Hematopoietic multipotent progenitor cell treated with erythropoietin and hydrocortisone succinate and interleukin-3 and kit ligand, for 17 days (in vitro differentiated cells): ENCODE measurements around the gene COL4A3.

Source experiments
- DNase-seq: peaks from one replicate; pipeline ENCODE4 v3.0.0-alpha.2; 2015; ENCODE audit warnings: low spot score

The COL4A3 gene

GRCh38 chr2:227163998-227164762, at the start of gene COL4A3, which contains the start of gene COL4A4:
Gene COL4A3 (plus strand): TSS chr2:227164624. CDS start chr2:227164727, 103 bp downstream.
Gene COL4A4 (minus strand): TSS chr2:227164205. CDS start chr2:227147483, 16,722 bp downstream.
- no peak for DNase-seq

GRCh38 chr2:227115761-227116160, 48.7 kb upstream of the COL4A3 start:
- DNase-seq, result no peak

- no peak for DNase-seq
These were observed 47.4 kb upstream of the COL4A3 start for GRCh38 chr2:227117027-227117426.

GRCh38 chr2:227117852-227118251, 46.6 kb upstream of the COL4A3 start:
- no peak for DNase-seq

GRCh38 chr2:227118353-227118752, 46.1 kb upstream of the COL4A3 start:
- DNase-seq, result no peak

- DNase-seq, result no peak
These were observed 40.7 kb upstream of the COL4A3 start for GRCh38 chr2:227123697-227124096.

GRCh38 chr2:227124811-227125210, 39.6 kb upstream of the COL4A3 start:
- no peak for DNase-seq

GRCh38 chr2:227125506-227125905, 38.9 kb upstream of the COL4A3 start:
- no peak for DNase-seq

- DNase-seq, result no peak
These were observed 37.2 kb upstream of the COL4A3 start for GRCh38 chr2:227127201-227127600.

- DNase-seq, result no peak
These were observed 33.8 kb upstream of the COL4A3 start for GRCh38 chr2:227130636-227131035.

GRCh38 chr2:227132986-227133385, 31.4 kb upstream of the COL4A3 start:
- no peak for DNase-seq

- DNase-seq, result no peak
These were observed 29.8 kb upstream of the COL4A3 start for GRCh38 chr2:227134591-227134990.

GRCh38 chr2:227141301-227141700, 23.1 kb upstream of the COL4A3 start:
- DNase-seq, result no peak

GRCh38 chr2:227143895-227144294, 20.5 kb upstream of the COL4A3 start:
- DNase-seq, result no peak

GRCh38 chr2:227146456-227146855, 18.0 kb upstream of the COL4A3 start:
- no peak for DNase-seq

- no peak for DNase-seq
These were observed 17.4 kb upstream of the COL4A3 start for GRCh38 chr2:227147023-227147422.

- no peak for DNase-seq
These were observed 16.3 kb upstream of the COL4A3 start for GRCh38 chr2:227148106-227148505.

- no peak for DNase-seq
These were observed 14.0 kb upstream of the COL4A3 start for GRCh38 chr2:227150222-227150936.

- no peak for DNase-seq
These were observed 12.2 kb upstream of the COL4A3 start for GRCh38 chr2:227152093-227152766.

GRCh38 chr2:227153307-227153706, 11.1 kb upstream of the COL4A3 start:
- DNase-seq, result no peak

GRCh38 chr2:227153758-227154486, 10.5 kb upstream of the COL4A3 start:
- no peak for DNase-seq
